Activated B cell treated with CpG ODN at 0.5 μM for 24 hours (primary cell): ENCODE measurements around the gene EXOSC2. TPM values are rescaled to one million over a fixed set of nuclear protein-coding genes. Genes with fewer than 3 reads are reported as not detected.

Experiments used
- ATAC-seq: fragments of 200-7000 bp; cut with Tn5 transposase; one replicate; pipeline ENCODE4 v1.10.0; 2021; ENCODE audit warnings: low read depth, mild to moderate bottlenecking, moderate library complexity
- CTCF ChIA-PET: fragments of 350-600 bp; sonication (Branson Sonifier 250); formaldehyde crosslinking; loops from one replicate; lab custom pipeline; 2021; ENCODE audit warnings: antibody characterized with exemption; lab: Charles Lee
- POLR2A ChIA-PET: fragments of 350-600 bp; sonication (Branson Sonifier 250); formaldehyde crosslinking; loops from one replicate; lab custom pipeline; 2021; ENCODE audit warnings: antibody characterized with exemption; lab: Charles Lee
- DNase-seq: peaks from one replicate; pipeline ENCODE4 v3.0.0; 2022
- H3K27ac Mint-ChIP-seq: one replicate; pipeline ENCODE4 v1.8.0; 2020; ENCODE audit warnings: mixed read lengths
- H3K27me3 Mint-ChIP-seq: one replicate; pipeline ENCODE4 v1.8.0; 2021; ENCODE audit warnings: mixed read lengths
- H3K36me3 Mint-ChIP-seq: one replicate; pipeline ENCODE4 v1.8.0; 2021; ENCODE audit warnings: low read depth, mixed read lengths
- H3K4me1 Mint-ChIP-seq: one replicate; pipeline ENCODE4 v1.8.0; 2021; ENCODE audit warnings: mixed read lengths
- H3K4me3 Mint-ChIP-seq: one replicate; pipeline ENCODE4 v1.8.0; 2020; ENCODE audit warnings: mild to moderate bottlenecking, mixed read lengths
- H3K9me3 Mint-ChIP-seq: one replicate; pipeline ENCODE4 v1.8.0; 2020; ENCODE audit warnings: mixed read lengths
- intact Hi-C: fragments of 100-400 bp; cut with micrococcal nuclease; formaldehyde crosslinking; loops from one replicate; pipeline ENCODE4 v1.15.1; 2024
- total RNA-seq: library from RNA; stranded (reverse); gene quantifications from 2 replicates; pipeline ENCODE4 v1.2.3, GENCODE V29; 2022
- TF ChIP-seq, protein P1 (sequence below): fragments of 200-600 bp; IDR thresholded peaks from one replicate; pipeline ENCODE4 v1.8.0; 2022; ENCODE audit warnings: antibody characterized with exemption, mild to moderate bottlenecking

EXOSC2 gene
- total RNA-seq, 1 donor from 2014 or later: 54.8 TPM

GRCh38 chr9:130658893-130659698 is 34.5 kb upstream of the EXOSC2 start:
- no peaks in the 10 kb centered on the region for H3K36me3 Mint-ChIP-seq
- TF ChIP-seq, protein P1, sequence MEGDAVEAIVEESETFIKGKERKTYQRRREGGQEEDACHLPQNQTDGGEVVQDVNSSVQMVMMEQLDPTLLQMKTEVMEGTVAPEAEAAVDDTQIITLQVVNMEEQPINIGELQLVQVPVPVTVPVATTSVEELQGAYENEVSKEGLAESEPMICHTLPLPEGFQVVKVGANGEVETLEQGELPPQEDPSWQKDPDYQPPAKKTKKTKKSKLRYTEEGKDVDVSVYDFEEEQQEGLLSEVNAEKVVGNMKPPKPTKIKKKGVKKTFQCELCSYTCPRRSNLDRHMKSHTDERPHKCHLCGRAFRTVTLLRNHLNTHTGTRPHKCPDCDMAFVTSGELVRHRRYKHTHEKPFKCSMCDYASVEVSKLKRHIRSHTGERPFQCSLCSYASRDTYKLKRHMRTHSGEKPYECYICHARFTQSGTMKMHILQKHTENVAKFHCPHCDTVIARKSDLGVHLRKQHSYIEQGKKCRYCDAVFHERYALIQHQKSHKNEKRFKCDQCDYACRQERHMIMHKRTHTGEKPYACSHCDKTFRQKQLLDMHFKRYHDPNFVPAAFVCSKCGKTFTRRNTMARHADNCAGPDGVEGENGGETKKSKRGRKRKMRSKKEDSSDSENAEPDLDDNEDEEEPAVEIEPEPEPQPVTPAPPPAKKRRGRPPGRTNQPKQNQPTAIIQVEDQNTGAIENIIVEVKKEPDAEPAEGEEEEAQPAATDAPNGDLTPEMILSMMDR: no peak
- ATAC-seq: no peak
- H3K27me3 Mint-ChIP-seq: peaks cover 61% of the 10 kb centered on the region
- POLR2A ChIA-PET: no interaction called here
- peaks cover 2% of the 10 kb centered on the region for H3K9me3 Mint-ChIP-seq
- no peak overlapping the region for H3K27ac Mint-ChIP-seq
- peaks cover 27% of the 10 kb centered on the region for H3K4me1 Mint-ChIP-seq
- H3K4me3 Mint-ChIP-seq: no peak overlapping the region
- no peak for DNase-seq
- CTCF ChIA-PET: no interaction called here
- intact Hi-C loops: no loop called here

DNA sequence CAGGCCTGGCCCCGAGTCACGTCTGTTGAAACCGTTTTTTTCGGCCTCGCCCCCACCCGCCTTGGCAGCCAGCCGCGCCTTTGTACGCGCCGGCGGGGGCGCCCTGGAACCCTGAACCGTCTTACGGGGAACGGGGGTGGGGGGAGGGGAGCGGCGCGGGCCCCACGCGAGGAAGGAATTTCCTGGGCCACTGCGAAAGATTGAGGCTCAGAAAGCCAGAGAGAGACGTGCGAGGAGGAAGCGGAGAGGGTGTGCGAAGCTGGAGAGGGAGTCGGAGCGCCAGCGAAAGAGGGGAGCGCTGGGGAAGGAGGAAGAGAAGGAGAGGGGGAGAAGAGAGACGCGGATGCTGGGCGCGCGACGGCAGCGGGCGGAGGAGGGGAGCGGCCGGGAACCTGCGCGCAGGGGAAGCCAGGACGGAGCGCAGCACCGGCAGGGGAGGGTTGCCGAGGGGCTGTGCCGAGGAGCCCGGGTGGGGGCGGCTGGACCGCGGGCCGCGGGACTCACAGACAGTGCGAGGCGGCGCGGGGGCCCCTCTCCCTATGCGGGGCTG is 33.8 kb upstream of the EXOSC2 start:
- H3K27me3 Mint-ChIP-seq: peaks cover 63% of the 10 kb centered on the region
- DNase-seq (no peak), ATAC-seq (no peak)
- TF ChIP-seq, protein P1: no peak
- H3K4me1 Mint-ChIP-seq: peaks cover 32% of the 10 kb centered on the region
- intact Hi-C loops: loop anchor here (10.0 kb wide), 1 partner anchor 1935 kb away; no protein-coding TSS in a partner anchor
- peaks cover 2% of the 10 kb centered on the region for H3K9me3 Mint-ChIP-seq
- POLR2A ChIA-PET: interaction anchor here (0.7 kb wide), 1 partner anchor 224 kb away, joined by 5 read pairs; no protein-coding TSS in a partner anchor
- CTCF ChIA-PET: no interaction called here
- H3K4me3 Mint-ChIP-seq: peak overlapping the region; percentile 53
- no peaks in the 10 kb centered on the region for H3K36me3 Mint-ChIP-seq
- H3K27ac Mint-ChIP-seq: no peak overlapping the region

DNA sequence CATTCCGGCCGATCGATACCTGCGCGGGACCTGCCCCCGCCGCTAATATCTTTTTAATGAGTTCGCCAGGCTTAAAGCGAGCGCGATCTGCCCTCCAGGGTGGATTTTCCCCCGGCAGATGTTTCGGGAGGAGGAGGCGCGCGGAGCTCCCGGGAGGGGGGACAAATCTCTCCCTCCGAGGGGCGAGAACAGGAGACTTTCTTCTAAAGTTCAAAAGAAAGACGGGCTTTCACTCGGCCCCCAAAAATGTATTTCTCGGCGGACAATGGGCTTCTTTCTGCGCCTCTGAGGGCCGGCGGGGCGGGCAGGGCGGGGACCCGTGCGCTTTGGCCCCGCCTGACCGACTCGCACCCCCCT is 33.3 kb upstream of the EXOSC2 start:
- no peak overlapping the region for H3K27ac Mint-ChIP-seq
- TF ChIP-seq, protein P1: no peak
- ATAC-seq (no peak), DNase-seq (no peak)
- H3K9me3 Mint-ChIP-seq: peaks cover 2% of the 10 kb centered on the region
- H3K36me3 Mint-ChIP-seq: no peaks in the 10 kb centered on the region
- peaks cover 33% of the 10 kb centered on the region for H3K4me1 Mint-ChIP-seq
- ChIA-PET CTCF (no interaction called here), POLR2A (interaction anchor here (0.7 kb wide), 1 partner anchor 224 kb away, joined by 5 read pairs; no protein-coding TSS in a partner anchor)
- no peak overlapping the region for H3K4me3 Mint-ChIP-seq
- H3K27me3 Mint-ChIP-seq: peaks cover 60% of the 10 kb centered on the region
- intact Hi-C loops: loop anchor here (10.0 kb wide), 1 partner anchor 1934 kb away; no protein-coding TSS in a partner anchor

DNA sequence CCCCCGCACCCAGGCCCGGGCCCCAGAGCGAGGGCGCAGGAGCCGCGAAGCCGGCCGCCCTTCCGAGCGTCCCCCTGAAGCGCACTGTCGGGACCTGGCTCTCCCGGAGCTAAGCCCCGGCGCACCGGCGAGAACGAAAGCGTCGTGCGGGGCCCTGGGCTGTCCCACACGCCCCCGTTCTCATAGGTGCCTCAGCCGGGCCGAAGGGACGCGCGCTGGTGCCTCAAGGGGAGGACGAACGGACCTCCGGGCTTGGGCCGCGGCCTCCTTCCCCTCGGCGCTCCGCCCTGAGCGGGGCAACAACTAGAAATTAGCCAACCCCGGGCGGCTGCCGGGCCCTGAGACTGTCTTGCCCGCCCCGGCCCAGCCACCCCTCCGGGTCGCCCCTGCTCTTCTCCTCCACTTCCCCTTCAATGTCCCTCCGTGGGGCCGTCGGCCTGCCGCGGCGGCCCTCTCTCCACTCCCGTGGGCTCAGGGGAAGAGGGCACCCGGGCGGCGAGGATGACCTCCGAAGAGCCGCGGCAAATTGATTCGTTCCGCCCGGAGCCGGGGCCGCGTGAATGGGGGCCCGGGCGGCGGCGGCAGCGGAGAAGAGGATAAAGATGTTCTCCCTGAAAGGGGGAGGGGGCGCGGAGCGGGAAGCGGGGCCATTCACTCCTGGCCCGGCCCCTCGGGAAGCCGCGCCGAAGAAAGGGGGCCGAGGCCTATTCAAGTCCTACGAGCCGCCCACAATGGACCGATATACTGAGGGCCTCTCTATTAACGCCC is 32.7 kb upstream of the EXOSC2 start:
- CTCF ChIA-PET: no interaction called here
- Mint-ChIP-seq H3K27ac (no peak overlapping the region), H3K4me1 (peaks cover 37% of the 10 kb centered on the region), H3K9me3 (peaks cover 2% of the 10 kb centered on the region), H3K4me3 (no peak overlapping the region), H3K36me3 (no peaks in the 10 kb centered on the region), H3K27me3 (peaks cover 58% of the 10 kb centered on the region)
- intact Hi-C loops: loop anchor here (10.0 kb wide), 1 partner anchor 1934 kb away; no protein-coding TSS in a partner anchor
- DNase-seq (no peak), ATAC-seq (no peak)
- TF ChIP-seq, protein P1: no peak
- POLR2A ChIA-PET: interaction anchor here (0.7 kb wide), 1 partner anchor 225 kb away, joined by 5 read pairs; no protein-coding TSS in a partner anchor
